ENCODE measurements around the gene NCOA7. TPM values are rescaled to one million over a fixed set of nuclear protein-coding genes. Genes with fewer than 3 reads are reported as not detected.

The NCOA7 gene
- total RNA-seq, 1 experiment from 2014 or later = 5.9 TPM

GRCh38 chr6:125812394-125813292 is 21.9 kb downstream of the NCOA7 start:
- DNase-seq (ENCODE audit: low spot score) = peak; percentile 90

- DNase-seq (ENCODE audit: low spot score) = no peak
Observed at GRCh38 chr6:125814481-125814880, 23.7 kb downstream of the NCOA7 start.

- no peak for DNase-seq (ENCODE audit: low spot score)
Observed at GRCh38 chr6:125815080-125815910, 24.5 kb downstream of the NCOA7 start.

GRCh38 chr6:125816828-125817280 is 26.1 kb downstream of the NCOA7 start:
- no peak for DNase-seq (ENCODE audit: low spot score)

- DNase-seq (ENCODE audit: low spot score) = no peak
Observed at GRCh38 chr6:125818225-125818657, 27.5 kb downstream of the NCOA7 start.

- no peak for DNase-seq (ENCODE audit: low spot score)
Observed at GRCh38 chr6:125818772-125819260, 28.1 kb downstream of the NCOA7 start.

- DNase-seq (ENCODE audit: low spot score) = no peak
Observed at GRCh38 chr6:125819535-125820326, 29.0 kb downstream of the NCOA7 start.

GRCh38 chr6:125821825-125822281 is 31.1 kb downstream of the NCOA7 start:
- DNase-seq (ENCODE audit: low spot score) = peak; percentile 57

- no peak for DNase-seq (ENCODE audit: low spot score)
Observed at GRCh38 chr6:125823180-125823579, 32.4 kb downstream of the NCOA7 start.

- DNase-seq (ENCODE audit: low spot score) = no peak
Observed at GRCh38 chr6:125824946-125825771, 34.4 kb downstream of the NCOA7 start.

GRCh38 chr6:125826695-125827463 is 36.1 kb downstream of the NCOA7 start:
- DNase-seq (ENCODE audit: low spot score) = no peak

- DNase-seq (ENCODE audit: low spot score) = no peak
Observed at GRCh38 chr6:125827788-125828320, 37.1 kb downstream of the NCOA7 start.

GRCh38 chr6:125828476-125829039 is 37.8 kb downstream of the NCOA7 start:
- DNase-seq (ENCODE audit: low spot score) = no peak

GRCh38 chr6:125829433-125829832 is 38.7 kb downstream of the NCOA7 start:
- no peak for DNase-seq (ENCODE audit: low spot score)

GRCh38 chr6:125831659-125832058 is 40.9 kb downstream of the NCOA7 start:
- no peak for DNase-seq (ENCODE audit: low spot score)

- DNase-seq (ENCODE audit: low spot score) = no peak
Observed at GRCh38 chr6:125832391-125833117, 41.8 kb downstream of the NCOA7 start.

GRCh38 chr6:125834348-125834747 is 43.6 kb downstream of the NCOA7 start:
- DNase-seq (ENCODE audit: low spot score) = no peak

GRCh38 chr6:125835221-125835744 is 44.5 kb downstream of the NCOA7 start:
- no peak for DNase-seq (ENCODE audit: low spot score)

Measured in A172 (cell line).